ENCODE data around the gene VSIG10.
"Not testable (repeated sequence)": the region's sequence is repeated elsewhere in the genome, so short reads cannot be mapped to it uniquely, and the experiment has no call there.

The VSIG10 gene

DNA sequence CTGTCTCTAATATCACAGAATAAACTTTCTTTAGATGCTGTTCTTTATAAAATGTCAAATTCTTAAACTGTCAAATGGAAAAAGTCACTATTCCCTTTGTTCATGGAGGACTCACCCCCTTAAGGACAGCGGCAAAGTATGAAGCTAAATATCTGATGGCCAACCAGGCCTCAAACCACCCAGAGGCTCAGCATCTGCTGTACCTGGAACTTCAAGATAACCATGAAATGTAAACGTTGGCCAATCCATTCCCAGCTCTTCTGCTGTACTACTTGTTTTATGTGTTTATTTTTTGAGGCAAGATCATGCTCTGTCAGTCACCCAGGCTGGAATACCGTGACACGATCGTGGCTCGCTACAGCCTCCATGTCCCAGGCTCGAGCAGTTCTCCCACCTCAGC lies 71.6 kb downstream of the VSIG10 start:
- DNase-seq: no peak

DNA sequence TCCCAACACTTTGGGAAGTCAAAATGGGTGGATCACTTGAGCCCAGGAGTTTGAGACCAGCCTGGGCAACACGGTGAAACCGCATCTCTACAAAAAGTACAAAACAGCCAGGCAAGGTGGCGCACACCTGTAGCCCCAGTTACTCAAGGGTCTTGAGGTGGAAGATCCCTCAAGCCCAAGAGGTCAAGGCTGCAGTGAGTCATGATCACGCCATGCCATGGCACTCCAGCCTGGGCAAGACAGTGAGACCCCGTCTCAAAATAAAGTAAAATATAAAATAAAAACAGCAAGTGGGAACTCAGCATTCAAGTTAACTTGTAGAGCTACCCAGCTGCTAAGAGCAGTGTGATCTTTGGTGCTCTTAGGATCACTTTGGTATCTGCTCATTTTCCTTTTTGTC lies 74.6 kb downstream of the VSIG10 start:
- DNase-seq: no peak

DNA sequence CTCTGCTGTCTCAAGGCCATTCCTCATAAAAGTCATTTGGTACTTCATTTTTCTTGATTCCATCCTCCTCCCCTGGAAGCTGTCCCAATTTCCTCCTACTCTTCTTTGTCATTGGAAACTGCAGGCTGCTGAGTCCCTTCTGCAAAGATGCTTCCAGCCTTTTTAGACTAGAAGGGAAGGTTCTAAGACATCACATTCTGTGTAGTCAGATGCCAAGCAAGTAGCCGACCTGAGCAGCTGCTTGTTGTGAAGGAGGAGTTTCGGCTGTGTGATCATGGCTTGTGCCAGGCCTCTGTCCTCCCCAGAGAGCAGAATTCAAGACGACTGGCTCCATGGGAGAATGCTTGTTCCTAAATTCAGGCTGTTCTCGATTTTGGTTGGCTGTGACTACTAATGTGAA lies 78.6 kb downstream of the VSIG10 start:
- DNase-seq: no peak

- DNase-seq: no peak
Observed at GRCh38 chr12:118023301-118023860, 80.4 kb downstream of the VSIG10 start.

DNA sequence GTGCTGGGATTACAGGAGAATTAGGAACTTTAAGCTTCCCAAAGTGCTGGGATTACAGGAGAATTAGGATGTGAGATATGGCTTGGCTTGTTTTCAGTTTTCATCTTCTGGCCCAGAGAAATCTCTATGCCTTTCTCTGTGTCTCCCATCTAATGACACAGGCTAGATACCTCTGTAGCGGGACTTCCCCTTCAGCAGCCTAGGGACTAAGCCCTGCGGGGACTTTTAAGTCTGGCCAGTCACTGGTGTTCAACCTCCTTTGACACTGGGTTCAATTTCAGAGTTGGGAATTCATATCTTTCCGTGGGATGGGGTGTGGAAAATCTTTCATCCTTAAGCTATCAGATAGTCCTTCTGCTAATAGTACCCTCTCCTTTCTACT lies 81.1 kb downstream of the VSIG10 start:
- no peak for DNase-seq

GRCh38 chr12:118022097-118022727 lies 81.6 kb downstream of the VSIG10 start:
- not testable (repeated sequence) for DNase-seq

- no peak for DNase-seq
Observed at GRCh38 chr12:118020036-118020435, 83.8 kb downstream of the VSIG10 start.

DNA sequence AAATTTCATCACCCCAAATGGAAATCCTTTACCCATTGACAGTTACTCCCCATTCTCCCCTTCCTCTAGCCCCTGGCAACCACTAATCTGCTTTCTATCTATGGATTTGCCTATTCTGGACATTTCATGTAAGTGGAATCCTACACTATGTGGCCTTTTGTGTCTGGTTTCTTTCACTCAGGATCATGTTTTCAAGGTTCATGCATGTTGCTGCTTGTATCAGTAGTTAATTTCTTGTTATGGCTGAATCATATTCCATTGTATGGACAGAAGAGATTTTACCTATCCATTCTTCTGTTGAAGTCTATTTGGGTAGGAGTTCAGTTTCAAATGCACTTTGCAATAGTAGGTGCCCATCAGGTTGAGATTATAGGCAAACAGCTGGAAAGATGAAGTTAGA lies 85.9 kb downstream of the VSIG10 start:
- no peak for DNase-seq

- peak; percentile 96 for DNase-seq
Observed at GRCh38 chr12:118016424-118017264, 87.2 kb downstream of the VSIG10 start, which contains the start of gene RFC5. TSS of gene RFC5 (plus strand) at chr12:118016703. CDS start at chr12:118016828, 125 bp downstream.

GRCh38 chr12:118015944-118016343 lies 87.9 kb downstream of the VSIG10 start:
- no peak for DNase-seq

GRCh38 chr12:118015306-118015705 lies 88.5 kb downstream of the VSIG10 start:
- no peak for DNase-seq

All from effector CD8-positive, alpha-beta T cell (primary cell).